SU-DHL-6 (cell line): ENCODE data around the gene IL12RB2.

Experiments
- H2AFZ ChIP-seq: fragments of 200-600 bp; sonication (generic); 2 replicates; pipeline ENCODE4 v1.6.1; 2014; ENCODE audit warnings: low read depth, mild to moderate bottlenecking, moderate library complexity, mixed read lengths, antibody characterized with exemption, low read length; ENCODE audit not compliant: severe bottlenecking
- H3F3A ChIP-seq: fragments of 200-600 bp; shearing (Covaris generic); 2 replicates; pipeline ENCODE4 v1.6.0; 2016; ENCODE audit warnings: antibody characterized with exemption, mild to moderate bottlenecking; ENCODE audit not compliant: insufficient read depth
- H3K27ac ChIP-seq: fragments of 200-600 bp; sonication (generic); 2 replicates; pipeline ENCODE4 v1.5.1; 2016; ENCODE audit warnings: low read depth, mild to moderate bottlenecking, low read length, moderate library complexity, mixed read lengths
- H3K27me3 ChIP-seq: fragments of 200-600 bp; sonication (generic), shearing (Covaris generic); 2 replicates; pipeline ENCODE4 v1.6.0; 2014; ENCODE audit warnings: mild to moderate bottlenecking, low read length
- H3K36me3 ChIP-seq: fragments of 200-600 bp; sonication (generic); 2 replicates; pipeline ENCODE4 v1.6.1; 2014; ENCODE audit warnings: mild to moderate bottlenecking, low read length, mixed read lengths
- H3K4me2 ChIP-seq: fragments of 300-600, 200-600 bp; shearing (Covaris generic), sonication (generic); 2 replicates; pipeline ENCODE4 v1.6.0; 2014; ENCODE audit warnings: low read length, low read depth, mild to moderate bottlenecking; ENCODE audit not compliant: poor library complexity, severe bottlenecking
- H3K4me3 ChIP-seq: fragments of 200-600 bp; sonication (generic); 2 replicates; pipeline ENCODE4 v1.5.1; 2014; ENCODE audit warnings: antibody characterized with exemption, low read length, mild to moderate bottlenecking, mixed read lengths; ENCODE audit not compliant: insufficient read depth, poor library complexity, severe bottlenecking
- H3K79me2 ChIP-seq: fragments of 200-600 bp; sonication (generic); 2 replicates; pipeline ENCODE4 v1.6.1; 2014; ENCODE audit warnings: mild to moderate bottlenecking, low read length, moderate library complexity; ENCODE audit not compliant: insufficient read depth
- H3K9ac ChIP-seq: fragments of 200-600 bp; sonication (generic); 2 replicates; pipeline ENCODE4 v1.7.0; 2014; ENCODE audit warnings: mild to moderate bottlenecking, low read length
- H3K9me2 ChIP-seq: fragments of 200-600 bp; sonication (generic); replicated peaks from 2 replicates; pipeline ENCODE4 v1.6.1; 2014; ENCODE audit warnings: low read length; ENCODE audit not compliant: insufficient read depth
- H3K9me3 ChIP-seq: fragments of 200-600 bp; sonication (generic); 2 replicates; pipeline ENCODE4 v1.6.1; 2014; ENCODE audit warnings: low read length, mixed read lengths; ENCODE audit not compliant: insufficient read depth
- H4K20me1 ChIP-seq: fragments of 200-600 bp; sonication (generic); 2 replicates; pipeline ENCODE4 v1.6.1; 2014; ENCODE audit warnings: low read depth, mild to moderate bottlenecking, antibody characterized with exemption, low read length, moderate library complexity, mixed read lengths
- EZH2phosphoT487 ChIP-seq: fragments of 200-600 bp; sonication (generic), shearing (Covaris generic); conservative IDR thresholded peaks from 2 replicates; pipeline ENCODE4 v1.6.1; 2018; ENCODE audit warnings: mild to moderate bottlenecking, antibody characterized with exemption, low read length, moderate library complexity, mixed read lengths
- TF ChIP-seq, protein P1 (sequence below): fragments of 200-600 bp; sonication (generic); IDR thresholded peaks from one replicate; pipeline ENCODE4 v1.5.1; 2017; ENCODE audit warnings: antibody characterized with exemption, mild to moderate bottlenecking, low read length, moderate library complexity; ENCODE audit not compliant: insufficient read depth, poor library complexity, severe bottlenecking

The IL12RB2 gene

DNA sequence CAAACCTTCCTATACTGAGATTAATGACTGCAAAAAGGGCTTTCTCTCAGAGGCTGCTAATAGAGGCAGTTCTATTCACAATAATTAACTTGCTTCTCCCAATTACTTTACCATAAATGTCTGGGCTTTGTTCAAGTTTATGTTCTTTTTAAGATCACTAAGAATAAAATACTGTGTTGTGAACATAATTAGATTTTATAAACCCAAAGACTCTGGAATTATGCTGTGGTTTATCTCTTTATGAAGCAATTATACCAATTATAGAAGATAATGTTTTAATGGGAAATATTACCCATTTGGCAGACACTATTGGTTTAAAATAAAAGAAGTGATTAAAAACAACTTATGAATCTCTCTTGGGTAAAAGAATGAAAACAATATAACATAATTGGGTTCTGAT lies 43.5 kb upstream of the IL12RB2 start:
- no peak overlapping the region for H3K9ac ChIP-seq
- no peaks in the 10 kb centered on the region for H3K79me2 ChIP-seq
- H3K9me3 ChIP-seq = no peaks in the 10 kb centered on the region
- no peaks in the 10 kb centered on the region for H3F3A ChIP-seq
- H3K36me3 ChIP-seq = no peaks in the 10 kb centered on the region
- no peak overlapping the region for H3K27ac ChIP-seq
- TF ChIP-seq EZH2phosphoT487 = no peak
- TF ChIP-seq, protein P1, sequence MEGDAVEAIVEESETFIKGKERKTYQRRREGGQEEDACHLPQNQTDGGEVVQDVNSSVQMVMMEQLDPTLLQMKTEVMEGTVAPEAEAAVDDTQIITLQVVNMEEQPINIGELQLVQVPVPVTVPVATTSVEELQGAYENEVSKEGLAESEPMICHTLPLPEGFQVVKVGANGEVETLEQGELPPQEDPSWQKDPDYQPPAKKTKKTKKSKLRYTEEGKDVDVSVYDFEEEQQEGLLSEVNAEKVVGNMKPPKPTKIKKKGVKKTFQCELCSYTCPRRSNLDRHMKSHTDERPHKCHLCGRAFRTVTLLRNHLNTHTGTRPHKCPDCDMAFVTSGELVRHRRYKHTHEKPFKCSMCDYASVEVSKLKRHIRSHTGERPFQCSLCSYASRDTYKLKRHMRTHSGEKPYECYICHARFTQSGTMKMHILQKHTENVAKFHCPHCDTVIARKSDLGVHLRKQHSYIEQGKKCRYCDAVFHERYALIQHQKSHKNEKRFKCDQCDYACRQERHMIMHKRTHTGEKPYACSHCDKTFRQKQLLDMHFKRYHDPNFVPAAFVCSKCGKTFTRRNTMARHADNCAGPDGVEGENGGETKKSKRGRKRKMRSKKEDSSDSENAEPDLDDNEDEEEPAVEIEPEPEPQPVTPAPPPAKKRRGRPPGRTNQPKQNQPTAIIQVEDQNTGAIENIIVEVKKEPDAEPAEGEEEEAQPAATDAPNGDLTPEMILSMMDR = no peak
- no peak overlapping the region for H2AFZ ChIP-seq
- no peak overlapping the region for H3K4me3 ChIP-seq
- H3K4me2 ChIP-seq = no peak overlapping the region
- H4K20me1 ChIP-seq = no peaks in the 10 kb centered on the region
- H3K27me3 ChIP-seq = no peaks in the 10 kb centered on the region
- H3K9me2 ChIP-seq = no peaks in the 10 kb centered on the region

DNA sequence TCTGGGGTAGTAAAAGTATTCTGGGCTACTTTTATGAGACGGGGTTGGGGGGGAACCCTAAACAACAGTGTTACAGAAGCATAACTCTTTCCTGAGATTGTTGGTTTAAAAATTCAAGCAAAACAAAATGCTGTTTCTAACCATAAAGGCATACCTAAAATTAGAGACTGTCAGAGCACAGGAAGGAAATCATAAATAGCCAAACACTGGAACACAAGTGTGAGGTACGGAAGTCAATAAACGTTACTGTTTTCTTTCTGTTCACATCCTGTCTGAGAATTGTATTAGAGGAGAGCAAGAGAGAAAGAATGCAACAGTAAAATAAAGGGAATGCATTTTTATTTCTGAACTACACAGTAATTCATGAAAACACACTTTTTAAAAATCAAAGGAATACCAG lies 42.8 kb upstream of the IL12RB2 start:
- Histone ChIP-seq H4K20me1 (no peaks in the 10 kb centered on the region), H3K4me3 (no peak overlapping the region), H3K9me2 (no peaks in the 10 kb centered on the region), H3K9ac (no peak overlapping the region), H3K79me2 (no peaks in the 10 kb centered on the region), H3F3A (no peaks in the 10 kb centered on the region), H3K9me3 (no peaks in the 10 kb centered on the region), H3K27me3 (no peaks in the 10 kb centered on the region), H2AFZ (no peak overlapping the region), H3K36me3 (no peaks in the 10 kb centered on the region), H3K4me2 (no peak overlapping the region), H3K27ac (no peak overlapping the region)
- TF ChIP-seq EZH2phosphoT487 = no peak
- TF ChIP-seq, protein P1 = no peak

DNA sequence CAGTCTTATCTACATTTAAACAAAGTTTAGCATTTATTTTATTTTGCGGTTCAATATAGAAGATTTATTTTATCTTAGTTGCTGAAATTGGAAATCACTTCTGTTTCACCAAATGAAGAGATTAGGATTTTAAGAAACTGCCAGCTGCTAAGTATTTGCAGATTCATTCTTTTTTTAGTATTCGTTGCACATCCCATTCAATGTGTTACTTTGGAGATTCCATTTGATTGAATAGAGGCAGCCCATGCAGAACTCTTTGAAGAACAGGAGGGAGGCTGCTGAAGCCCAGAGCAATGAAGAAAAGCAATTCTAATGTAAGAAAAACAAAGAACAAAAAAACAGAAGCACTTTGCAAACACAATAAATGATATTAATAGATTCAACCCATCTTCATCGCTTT lies 38.6 kb upstream of the IL12RB2 start:
- Histone ChIP-seq H3K9me3 (no peaks in the 10 kb centered on the region), H4K20me1 (no peaks in the 10 kb centered on the region), H3K27ac (no peak overlapping the region), H3K36me3 (no peaks in the 10 kb centered on the region), H3K4me2 (no peak overlapping the region), H3K4me3 (no peak overlapping the region), H3K79me2 (no peaks in the 10 kb centered on the region), H2AFZ (no peak overlapping the region), H3K9ac (no peak overlapping the region), H3K27me3 (no peaks in the 10 kb centered on the region), H3F3A (no peaks in the 10 kb centered on the region), H3K9me2 (no peaks in the 10 kb centered on the region)
- TF ChIP-seq, protein P1 = no peak
- no peak for TF ChIP-seq EZH2phosphoT487
